Suprapubic skin (tissue), 4 donors: Measurements from ENCODE around the gene CLDN10. TPM values are rescaled to one million over a fixed set of nuclear protein-coding genes. Genes with fewer than 3 reads are reported as not detected.

Source experiments
- DNase-seq, 2 donors: peaks; one replicate each; pipeline ENCODE4 v3.0.0-alpha.2; 2019; ENCODE audit warnings: low spot score in 2 of 2
- H3K27ac ChIP-seq: fragments of 200-600 bp; sonication (generic); one replicate; pipeline ENCODE4 v1.5.1; 2019
- H3K27me3 ChIP-seq: fragments of 200-600 bp; sonication (generic); one replicate; pipeline ENCODE4 v1.5.1; 2019
- H3K36me3 ChIP-seq: fragments of 200-600 bp; sonication (generic); one replicate; pipeline ENCODE4 v1.5.1; 2019
- H3K4me1 ChIP-seq: fragments of 200-600 bp; sonication (generic); one replicate; pipeline ENCODE4 v1.5.1; 2019
- H3K4me3 ChIP-seq: fragments of 200-600 bp; sonication (generic); one replicate; pipeline ENCODE4 v1.5.1; 2019; ENCODE audit warnings: mild to moderate bottlenecking
- H3K9me3 ChIP-seq: fragments of 200-600 bp; sonication (generic); one replicate; pipeline ENCODE4 v1.5.1; 2019
- EP300 ChIP-seq: sonication (generic); formaldehyde crosslinking; IDR thresholded peaks from one replicate; pipeline ENCODE4 v1.6.1; 2017; ENCODE audit warnings: antibody characterized with exemption
- POLR2A ChIP-seq, 2 donors: fragments of 450-650 bp; IDR thresholded peaks; one replicate each; pipeline ENCODE4 v1.6.1; 2017; ENCODE audit warnings: antibody characterized with exemption in 2 of 2, mild to moderate bottlenecking in 2 of 2, moderate library complexity in 2 of 2
- POLR2AphosphoS5 ChIP-seq, 3 donors: sonication (generic); formaldehyde crosslinking; IDR thresholded peaks; one replicate each; pipeline ENCODE4 v1.6.1; 2017; ENCODE audit warnings: antibody characterized with exemption in 3 of 3
- WGBS: methylation state at CpG from one replicate; pipeline ENCODE4 v1.1.5; 2018; 5-methylcytosine and 5-hydroxymethylcytosine counted together
- total RNA-seq, 4 donors: library from RNA; depleted of rRNA; stranded (reverse); fragments of >200 nt; gene quantifications; one replicate each; pipeline ENCODE4 v1.1.0, GENCODE V29; 2016
- TF ChIP-seq, protein P1 (sequence below), 2 donors: fragments of 200-600 bp in 1 of 2; fragments of 450-650 bp in 1 of 2; sonication (generic) in 1 of 2; IDR thresholded peaks; one replicate each; pipeline ENCODE4 v1.5.1; 2016 to 2019; ENCODE audit warnings: antibody characterized with exemption in 2 of 2, mild to moderate bottlenecking in 1 of 2, moderate library complexity in 1 of 2

The CLDN10 gene
- total RNA-seq, 4 donors from 2014 or later: 14.3 to 38.7 (median 22.0) TPM

DNA sequence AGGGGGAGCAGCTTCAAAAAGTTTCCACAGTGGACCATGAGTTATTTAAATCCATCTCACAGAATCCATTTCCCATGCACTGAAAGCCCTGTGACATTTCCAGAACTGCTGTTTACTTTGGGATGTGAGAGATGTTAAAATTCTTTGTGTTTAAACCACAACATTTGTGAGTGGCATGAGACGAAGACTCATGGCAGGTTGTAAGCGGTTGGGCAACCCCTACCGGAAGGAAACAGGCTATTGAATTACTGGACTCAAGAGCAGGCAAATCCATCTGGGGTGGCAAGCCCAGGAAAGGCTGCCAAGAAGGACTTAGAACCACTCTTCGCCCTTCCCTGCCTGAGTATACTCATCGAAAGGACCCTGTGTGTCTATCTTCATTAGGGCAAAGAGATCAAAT, 22.3 kb upstream of the CLDN10 start:
- WGBS: 58% methylated on average over 5 of the region's 5 CpGs
- Histone ChIP-seq H3K36me3 (no peaks in the 10 kb centered on the region), H3K9me3 (no peaks in the 10 kb centered on the region), H3K27ac (no peak overlapping the region), H3K27me3 (peaks cover 4% of the 10 kb centered on the region), H3K4me3 (no peak overlapping the region), H3K4me1 (no peaks in the 10 kb centered on the region)
- TF ChIP-seq POLR2AphosphoS5 (IDR thresholded peaks at IDR 0.05) (no peak), EP300 (no peak), POLR2A (IDR thresholded peaks at IDR 0.05) (no peak)
- TF ChIP-seq, protein P1, sequence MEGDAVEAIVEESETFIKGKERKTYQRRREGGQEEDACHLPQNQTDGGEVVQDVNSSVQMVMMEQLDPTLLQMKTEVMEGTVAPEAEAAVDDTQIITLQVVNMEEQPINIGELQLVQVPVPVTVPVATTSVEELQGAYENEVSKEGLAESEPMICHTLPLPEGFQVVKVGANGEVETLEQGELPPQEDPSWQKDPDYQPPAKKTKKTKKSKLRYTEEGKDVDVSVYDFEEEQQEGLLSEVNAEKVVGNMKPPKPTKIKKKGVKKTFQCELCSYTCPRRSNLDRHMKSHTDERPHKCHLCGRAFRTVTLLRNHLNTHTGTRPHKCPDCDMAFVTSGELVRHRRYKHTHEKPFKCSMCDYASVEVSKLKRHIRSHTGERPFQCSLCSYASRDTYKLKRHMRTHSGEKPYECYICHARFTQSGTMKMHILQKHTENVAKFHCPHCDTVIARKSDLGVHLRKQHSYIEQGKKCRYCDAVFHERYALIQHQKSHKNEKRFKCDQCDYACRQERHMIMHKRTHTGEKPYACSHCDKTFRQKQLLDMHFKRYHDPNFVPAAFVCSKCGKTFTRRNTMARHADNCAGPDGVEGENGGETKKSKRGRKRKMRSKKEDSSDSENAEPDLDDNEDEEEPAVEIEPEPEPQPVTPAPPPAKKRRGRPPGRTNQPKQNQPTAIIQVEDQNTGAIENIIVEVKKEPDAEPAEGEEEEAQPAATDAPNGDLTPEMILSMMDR (IDR thresholded peaks at IDR 0.05): no peak
- DNase-seq: no peak

DNA sequence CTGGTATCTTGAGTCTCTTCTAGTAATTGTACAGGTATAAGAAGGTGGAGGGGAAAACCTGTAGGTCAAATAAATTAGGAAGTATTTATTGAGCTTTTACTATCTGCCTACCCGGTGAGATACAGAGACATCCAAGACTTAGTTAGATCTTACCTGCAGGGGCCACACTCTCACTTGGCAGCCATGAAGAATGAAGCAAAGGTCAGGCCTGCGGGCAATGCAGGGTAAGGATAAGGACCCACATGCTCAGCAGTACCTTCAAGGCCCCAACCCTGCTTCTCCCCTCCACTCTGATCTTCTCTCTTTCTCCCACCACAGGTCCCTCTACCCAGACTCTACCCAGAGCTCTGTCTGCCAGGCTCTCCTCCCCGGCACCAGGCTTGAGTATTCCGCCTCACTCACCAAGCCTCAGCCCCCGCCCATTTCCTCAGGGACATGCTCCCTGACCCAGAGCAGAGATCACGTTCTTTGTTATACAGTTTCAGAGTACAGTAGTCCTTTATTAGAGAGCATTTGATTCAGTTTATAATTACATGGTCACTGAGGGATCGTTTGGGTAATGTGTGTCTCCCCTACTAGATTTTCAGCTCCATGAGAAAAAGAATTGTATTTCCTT, 18.9 kb upstream of the CLDN10 start:
- TF ChIP-seq, protein P1 (IDR thresholded peaks at IDR 0.05): no peak
- TF ChIP-seq POLR2AphosphoS5 (IDR thresholded peaks at IDR 0.05) (no peak), POLR2A (IDR thresholded peaks at IDR 0.05) (no peak), EP300 (no peak)
- no peak for DNase-seq

DNA sequence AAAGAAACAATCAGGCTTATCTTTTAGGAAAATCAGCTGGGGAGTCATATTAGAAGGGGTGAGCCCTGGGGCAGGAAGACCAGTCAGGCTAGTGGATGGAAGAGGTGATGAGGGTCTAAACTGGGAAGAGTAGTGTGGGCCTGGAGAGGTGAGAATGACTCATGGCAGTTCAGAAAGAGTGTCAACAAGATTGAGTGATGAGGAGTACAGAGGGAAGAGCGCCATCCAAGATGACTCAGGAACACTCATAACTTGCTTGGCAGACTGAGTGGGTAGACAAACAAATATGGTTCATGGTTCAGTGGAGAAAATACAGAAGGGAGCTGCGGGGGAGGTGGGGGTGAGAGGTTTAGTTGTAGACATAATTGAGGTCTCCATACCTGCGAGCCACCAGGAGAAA, 17.3 kb upstream of the CLDN10 start:
- TF ChIP-seq POLR2A (IDR thresholded peaks at IDR 0.05) (no peak), POLR2AphosphoS5 (IDR thresholded peaks at IDR 0.05) (no peak), EP300 (no peak)
- TF ChIP-seq, protein P1 (IDR thresholded peaks at IDR 0.05): no peak
- Histone ChIP-seq H3K36me3 (no peaks in the 10 kb centered on the region), H3K4me1 (peaks cover 5% of the 10 kb centered on the region), H3K27me3 (peaks cover under 1% of the 10 kb centered on the region), H3K9me3 (no peaks in the 10 kb centered on the region), H3K27ac (no peak overlapping the region), H3K4me3 (no peak overlapping the region)
- WGBS: 58% methylated on average over 3 of the region's 3 CpGs
- no peak for DNase-seq

More for the DNA sequence above, 18.9 kb upstream of the CLDN10 start:
- WGBS: 55% methylated on average over 7 of the region's 7 CpGs
- H3K4me1 ChIP-seq: peaks cover 5% of the 10 kb centered on the region
- no peaks in the 10 kb centered on the region for H3K36me3 ChIP-seq
- H3K27ac ChIP-seq: no peak overlapping the region
- peaks cover 4% of the 10 kb centered on the region for H3K27me3 ChIP-seq
- H3K9me3 ChIP-seq: no peaks in the 10 kb centered on the region
- no peak overlapping the region for H3K4me3 ChIP-seq

DNA sequence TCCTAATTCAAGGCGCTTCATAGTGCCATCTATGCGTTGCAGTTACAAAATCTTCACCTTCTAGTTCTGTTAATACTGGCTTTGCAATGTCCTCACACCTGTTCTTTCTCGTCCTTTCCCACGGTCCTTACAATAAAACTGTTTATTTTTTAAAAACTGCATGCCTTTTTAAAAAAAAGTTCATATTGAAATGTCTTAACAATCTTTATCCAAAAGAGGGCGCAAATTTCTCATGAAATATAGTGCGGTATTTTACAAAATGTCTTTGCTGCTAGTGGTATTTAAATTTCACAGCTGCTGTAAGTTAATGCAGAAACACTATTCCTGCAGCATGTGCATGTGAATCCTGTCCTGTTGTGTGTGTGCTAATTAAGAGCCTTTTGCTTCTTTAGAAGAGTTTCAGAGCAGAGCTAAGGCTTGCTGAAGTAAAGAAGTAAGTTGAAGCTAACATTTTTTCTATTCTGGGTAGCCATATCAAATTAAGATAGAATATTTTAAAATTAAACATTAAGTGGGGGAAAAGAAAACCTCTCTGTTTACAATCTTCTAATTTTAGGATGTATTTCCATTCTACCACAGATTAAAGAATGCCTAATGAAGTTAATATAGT, 15.8 kb upstream of the CLDN10 start:
- Histone ChIP-seq H3K9me3 (no peaks in the 10 kb centered on the region), H3K4me3 (no peak overlapping the region), H3K36me3 (no peaks in the 10 kb centered on the region), H3K4me1 (peaks cover 14% of the 10 kb centered on the region), H3K27ac (no peak overlapping the region), H3K27me3 (no peaks in the 10 kb centered on the region)
- TF ChIP-seq, protein P1 (IDR thresholded peaks at IDR 0.05): peak; percentile 13 to 14
- TF ChIP-seq POLR2AphosphoS5 (IDR thresholded peaks at IDR 0.05): no peak
- WGBS: 20% methylated on average over 6 of the region's 6 CpGs
- no peak for DNase-seq

DNA sequence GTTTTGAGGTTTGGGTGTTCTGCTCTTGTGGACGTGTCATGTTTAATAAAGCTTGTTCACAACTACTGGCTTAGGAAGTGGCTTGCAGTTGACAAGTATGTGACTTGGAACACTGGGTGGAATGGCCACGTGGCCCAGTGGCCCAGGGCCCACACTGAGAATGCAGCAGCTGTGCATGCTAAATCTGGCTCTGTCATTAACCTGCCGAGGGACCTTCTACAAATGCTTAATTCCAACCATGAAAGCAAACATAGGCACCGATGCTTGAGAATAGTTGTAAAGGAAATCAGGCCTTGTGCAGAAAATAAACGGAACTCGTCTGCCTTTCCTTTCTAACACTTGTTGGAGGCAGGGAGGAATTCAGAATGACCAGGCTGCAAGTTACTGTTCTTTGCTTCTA, 11.6 kb upstream of the CLDN10 start:
- H3K36me3 ChIP-seq: no peaks in the 10 kb centered on the region
- TF ChIP-seq, protein P1 (IDR thresholded peaks at IDR 0.05): no peak
- no peak for TF ChIP-seq POLR2AphosphoS5 (IDR thresholded peaks at IDR 0.05)
- TF ChIP-seq EP300: no peak
- no peak for TF ChIP-seq POLR2A (IDR thresholded peaks at IDR 0.05)
- DNase-seq: no peak
- H3K27me3 ChIP-seq: peaks cover 3% of the 10 kb centered on the region
- 29% methylated on average over 6 of the region's 6 CpGs for WGBS
- H3K4me1 ChIP-seq: peaks cover 14% of the 10 kb centered on the region
- no peak overlapping the region for H3K4me3 ChIP-seq
- no peaks in the 10 kb centered on the region for H3K9me3 ChIP-seq
- no peak overlapping the region for H3K27ac ChIP-seq
